Stimulated activated effector memory CD8-positive, alpha-beta T cell treated with anti-CD3 and anti-CD28 coated beads, Interleukin-12 subunit alpha, Interleukin-12 subunit beta, amount 100 ng/mL, for 72 hours (primary cell): ENCODE data around the gene LASP1.

Experiments used
- ATAC-seq: fragments of 150-1000 bp; cut with Tn5 transposase; 2 replicates; pipeline ENCODE4 v1.10.0; 2021
- DNase-seq, 2 donors: peaks; one replicate each; pipeline ENCODE4 v3.0.0; 2021 to 2022; ENCODE audit warnings: low spot score in 2 of 2
- H3K27ac Mint-ChIP-seq: one replicate; pipeline ENCODE4 v1.8.0; 2022; ENCODE audit warnings: mild to moderate bottlenecking, mixed read lengths
- H3K36me3 Mint-ChIP-seq: one replicate; pipeline ENCODE4 v1.8.0; 2022; ENCODE audit warnings: mild to moderate bottlenecking, mixed read lengths
- H3K4me1 Mint-ChIP-seq: one replicate; pipeline ENCODE4 v1.8.0; 2022; ENCODE audit warnings: mixed read lengths
- H3K4me3 Mint-ChIP-seq: one replicate; pipeline ENCODE4 v1.8.0; 2022; ENCODE audit warnings: mild to moderate bottlenecking, mixed read lengths
- H3K9me3 Mint-ChIP-seq: one replicate; pipeline ENCODE4 v1.8.0; 2022; ENCODE audit warnings: mixed read lengths

Gene LASP1

GRCh38 chr17:38892620-38893019 is 22.8 kb downstream of the LASP1 start:
- DNase-seq (no peak), ATAC-seq (no peak)
- H3K9me3 Mint-ChIP-seq, result no peaks in the 10 kb centered on the region
- peak overlapping the region; percentile 40 for H3K4me3 Mint-ChIP-seq
- peaks cover 77% of the 10 kb centered on the region for H3K4me1 Mint-ChIP-seq
- peaks cover 97% of the 10 kb centered on the region for H3K36me3 Mint-ChIP-seq
- peak overlapping the region; percentile 87 for H3K27ac Mint-ChIP-seq

GRCh38 chr17:38893113-38893512 is 23.3 kb downstream of the LASP1 start:
- Mint-ChIP-seq H3K9me3 (no peaks in the 10 kb centered on the region), H3K27ac (no peak overlapping the region), H3K36me3 (peaks cover 97% of the 10 kb centered on the region), H3K4me3 (peak overlapping the region; percentile 40), H3K4me1 (peaks cover 81% of the 10 kb centered on the region)
- peak; percentile 23 for ATAC-seq
- no peak for DNase-seq

GRCh38 chr17:38893607-38894006 is 23.7 kb downstream of the LASP1 start:
- peaks cover 97% of the 10 kb centered on the region for H3K36me3 Mint-ChIP-seq
- peak overlapping the region; percentile 40 for H3K4me3 Mint-ChIP-seq
- H3K4me1 Mint-ChIP-seq, result peaks cover 81% of the 10 kb centered on the region
- ATAC-seq, result peak; percentile 81
- H3K9me3 Mint-ChIP-seq, result no peaks in the 10 kb centered on the region
- DNase-seq, result peak; percentile 32 to 77
- peak overlapping the region; percentile 90 for H3K27ac Mint-ChIP-seq

GRCh38 chr17:38894276-38894675 is 24.4 kb downstream of the LASP1 start:
- ATAC-seq, result no peak
- DNase-seq, result no peak
- Mint-ChIP-seq H3K4me1 (peaks cover 81% of the 10 kb centered on the region), H3K27ac (peak overlapping the region; percentile 90), H3K9me3 (no peaks in the 10 kb centered on the region), H3K36me3 (peaks cover 97% of the 10 kb centered on the region), H3K4me3 (peak overlapping the region; percentile 40)

GRCh38 chr17:38896346-38896954 is 26.6 kb downstream of the LASP1 start:
- ATAC-seq, result no peak
- H3K27ac Mint-ChIP-seq, result peak overlapping the region; percentile 97
- H3K4me3 Mint-ChIP-seq, result no peak overlapping the region
- no peaks in the 10 kb centered on the region for H3K9me3 Mint-ChIP-seq
- peaks cover 95% of the 10 kb centered on the region for H3K36me3 Mint-ChIP-seq
- DNase-seq, result no peak
- H3K4me1 Mint-ChIP-seq, result peaks cover 77% of the 10 kb centered on the region

GRCh38 chr17:38897176-38897575 is 27.3 kb downstream of the LASP1 start:
- ATAC-seq (no peak), DNase-seq (no peak)
- H3K4me3 Mint-ChIP-seq, result peak overlapping the region; percentile 77
- no peaks in the 10 kb centered on the region for H3K9me3 Mint-ChIP-seq
- peak overlapping the region; percentile 97 for H3K27ac Mint-ChIP-seq
- peaks cover 69% of the 10 kb centered on the region for H3K4me1 Mint-ChIP-seq
- peaks cover 95% of the 10 kb centered on the region for H3K36me3 Mint-ChIP-seq

GRCh38 chr17:38897671-38898290 is 27.9 kb downstream of the LASP1 start:
- Mint-ChIP-seq H3K4me3 (peak overlapping the region; percentile 77), H3K36me3 (peaks cover 95% of the 10 kb centered on the region), H3K9me3 (no peaks in the 10 kb centered on the region), H3K27ac (peak overlapping the region; percentile 97), H3K4me1 (peaks cover 64% of the 10 kb centered on the region)
- no peak for DNase-seq
- ATAC-seq, result no peak

GRCh38 chr17:38898291-38898679 is 28.4 kb downstream of the LASP1 start:
- peaks cover 64% of the 10 kb centered on the region for H3K4me1 Mint-ChIP-seq
- peak; percentile 25 to 69 for DNase-seq

GRCh38 chr17:38898812-38899348 is 29.0 kb downstream of the LASP1 start:
- peak overlapping the region; percentile 77 for H3K4me3 Mint-ChIP-seq
- DNase-seq, result peak; percentile 64 to 92
- peaks cover 63% of the 10 kb centered on the region for H3K4me1 Mint-ChIP-seq
- no peaks in the 10 kb centered on the region for H3K9me3 Mint-ChIP-seq
- H3K36me3 Mint-ChIP-seq, result peaks cover 95% of the 10 kb centered on the region
- H3K27ac Mint-ChIP-seq, result peak overlapping the region; percentile 97
- ATAC-seq, result peak; percentile 92

More at GRCh38 chr17:38898291-38898679, 28.4 kb downstream of the LASP1 start:
- Mint-ChIP-seq H3K9me3 (no peaks in the 10 kb centered on the region), H3K36me3 (peaks cover 95% of the 10 kb centered on the region), H3K4me3 (peak overlapping the region; percentile 77), H3K27ac (peak overlapping the region; percentile 97)
- ATAC-seq, result peak; percentile 43

GRCh38 chr17:38899421-38899820 is 29.6 kb downstream of the LASP1 start:
- DNase-seq, result no peak
- ATAC-seq, result no peak

GRCh38 chr17:38900978-38901656 is 31.3 kb downstream of the LASP1 start:
- no peak for DNase-seq
- Mint-ChIP-seq H3K9me3 (no peaks in the 10 kb centered on the region), H3K4me1 (peaks cover 64% of the 10 kb centered on the region), H3K27ac (peak overlapping the region; percentile 88), H3K36me3 (peaks cover 95% of the 10 kb centered on the region), H3K4me3 (peak overlapping the region; percentile 52)
- peak; percentile 50 for ATAC-seq

More at GRCh38 chr17:38899421-38899820, 29.6 kb downstream of the LASP1 start:
- no peaks in the 10 kb centered on the region for H3K9me3 Mint-ChIP-seq
- H3K4me3 Mint-ChIP-seq, result peak overlapping the region; percentile 77
- H3K4me1 Mint-ChIP-seq, result peaks cover 58% of the 10 kb centered on the region
- H3K27ac Mint-ChIP-seq, result peak overlapping the region; percentile 97
- peaks cover 95% of the 10 kb centered on the region for H3K36me3 Mint-ChIP-seq

- Mint-ChIP-seq H3K4me1 (peaks cover 58% of the 10 kb centered on the region), H3K9me3 (no peaks in the 10 kb centered on the region), H3K4me3 (no peak overlapping the region), H3K36me3 (peaks cover 86% of the 10 kb centered on the region), H3K27ac (peak overlapping the region; percentile 50)
- DNase-seq (no peak), ATAC-seq (no peak)
Measured at GRCh38 chr17:38903404-38903803, 33.5 kb downstream of the LASP1 start.

- peaks cover 86% of the 10 kb centered on the region for H3K36me3 Mint-ChIP-seq
- no peak overlapping the region for H3K27ac Mint-ChIP-seq
- no peak for DNase-seq
- H3K4me1 Mint-ChIP-seq, result peaks cover 52% of the 10 kb centered on the region
- no peak overlapping the region for H3K4me3 Mint-ChIP-seq
- no peaks in the 10 kb centered on the region for H3K9me3 Mint-ChIP-seq
- ATAC-seq, result no peak
Measured at GRCh38 chr17:38904892-38905291, 35.0 kb downstream of the LASP1 start.

GRCh38 chr17:38905375-38905774 is 35.5 kb downstream of the LASP1 start:
- no peak for ATAC-seq
- Mint-ChIP-seq H3K27ac (no peak overlapping the region), H3K4me1 (peaks cover 50% of the 10 kb centered on the region), H3K4me3 (no peak overlapping the region), H3K9me3 (no peaks in the 10 kb centered on the region), H3K36me3 (peaks cover 88% of the 10 kb centered on the region)
- no peak for DNase-seq

- DNase-seq (no peak), ATAC-seq (no peak)
- H3K9me3 Mint-ChIP-seq, result no peaks in the 10 kb centered on the region
- H3K27ac Mint-ChIP-seq, result peak overlapping the region; percentile 80
- peaks cover 88% of the 10 kb centered on the region for H3K36me3 Mint-ChIP-seq
- no peak overlapping the region for H3K4me3 Mint-ChIP-seq
- peaks cover 47% of the 10 kb centered on the region for H3K4me1 Mint-ChIP-seq
Measured at GRCh38 chr17:38906460-38907228, 36.8 kb downstream of the LASP1 start.
